ENCODE results near the gene AGXT.

AGXT gene

DNA sequence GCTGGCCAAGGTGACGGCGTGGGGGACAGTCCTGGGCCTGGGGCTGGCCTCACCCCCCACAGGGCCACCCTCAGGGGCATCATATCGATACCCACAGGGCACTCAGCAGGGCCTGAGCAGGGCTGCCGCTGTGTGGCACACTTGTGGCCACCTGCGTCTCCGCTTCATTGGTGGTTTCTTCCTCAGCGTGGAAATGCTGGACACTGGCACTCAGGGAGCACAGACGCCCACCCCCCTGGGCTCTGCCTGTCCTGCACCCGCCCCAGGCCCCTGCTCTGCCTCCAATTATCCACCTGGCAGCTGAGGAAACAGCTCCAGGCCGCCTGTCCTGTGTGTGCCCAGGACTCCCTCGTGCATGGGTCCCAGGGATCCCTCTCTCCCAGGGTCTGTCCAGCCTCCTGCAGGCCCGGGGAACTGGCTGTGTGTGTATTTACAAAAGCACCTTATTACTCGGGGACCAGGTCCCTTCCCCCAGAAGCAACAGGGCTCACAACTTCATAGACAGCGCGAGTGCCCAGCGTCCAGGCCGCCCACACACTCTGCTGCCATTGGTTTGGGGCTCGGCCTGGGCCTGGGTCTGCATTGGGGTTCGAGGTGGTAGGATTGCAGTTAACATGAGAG, 50.6 kb downstream of the AGXT start:
- no peaks in the 10 kb centered on the region for H3K36me3 ChIP-seq (replicated peaks)
- H3K27me3 ChIP-seq (replicated peaks): no peaks in the 10 kb centered on the region
- no peak for DNase-seq
- in situ Hi-C loops (cut with HindIII; ENCODE audit: low pct_ligation_motif_present, low sequenced_read_pairs): no loop called here
- H3K27ac ChIP-seq: no peak overlapping the region
- TF ChIP-seq CTCF (IDR thresholded peaks at IDR 0.05; ENCODE audit: low read depth, low read length, missing control alignments): no peak
- no peak overlapping the region for H3K4me3 ChIP-seq (ENCODE audit: low read depth, low read length)

DNA sequence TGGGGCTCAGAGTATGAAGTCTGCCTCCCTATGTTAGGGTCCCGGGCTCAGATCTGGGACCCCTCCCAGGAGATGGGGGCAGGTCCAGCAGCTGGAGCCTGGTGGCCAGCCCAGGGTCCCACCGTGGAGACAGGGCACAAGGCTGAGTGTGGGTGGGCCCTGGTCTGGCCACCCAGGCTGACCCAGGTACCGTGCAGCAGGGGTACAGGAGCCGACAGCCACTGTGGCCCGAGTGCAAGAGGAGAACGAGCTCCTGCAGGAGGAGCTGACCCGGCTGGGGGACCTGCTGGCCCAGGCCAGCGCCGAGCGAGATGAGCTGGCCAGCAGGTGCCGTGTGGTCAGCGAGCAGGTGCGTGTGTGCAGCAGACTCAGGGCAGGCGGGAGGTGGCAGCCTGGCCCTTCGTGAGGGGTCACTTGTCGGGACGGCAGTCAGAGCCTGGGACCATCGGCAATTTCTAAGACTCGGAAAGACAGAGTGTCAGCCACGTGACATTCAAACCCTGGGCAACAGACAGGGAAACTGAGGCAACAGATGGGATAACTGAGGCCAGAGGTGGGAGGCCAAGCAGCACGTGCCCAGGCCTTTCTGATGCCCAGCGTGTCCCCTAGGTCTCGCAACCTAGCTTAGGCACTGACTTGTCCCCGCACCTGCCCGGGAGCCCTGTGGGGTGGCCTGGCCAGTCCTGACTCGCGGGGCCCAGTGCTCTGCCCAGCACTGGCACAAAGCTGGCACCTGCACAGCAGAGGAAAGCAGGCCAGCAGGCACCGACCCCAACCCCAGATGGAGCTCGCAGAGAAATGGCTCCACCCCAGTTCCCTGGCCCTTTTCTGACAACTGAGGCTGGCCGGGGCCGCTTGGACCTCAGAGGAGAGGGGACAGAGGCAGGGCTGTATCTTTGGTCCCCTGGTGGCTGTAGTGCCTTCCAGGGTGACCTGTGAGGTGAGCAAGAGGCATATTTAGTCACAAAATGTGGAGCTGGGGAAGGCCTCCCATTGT, 51.5 kb downstream of the AGXT start:
- TF ChIP-seq CTCF (IDR thresholded peaks at IDR 0.05; ENCODE audit: low read depth, low read length, missing control alignments): no peak
- Histone ChIP-seq H3K4me3 (ENCODE audit: low read depth, low read length) (no peak overlapping the region), H3K27me3 (replicated peaks) (no peaks in the 10 kb centered on the region), H3K27ac (no peak overlapping the region), H3K36me3 (replicated peaks) (no peaks in the 10 kb centered on the region)
- no peak for DNase-seq
- in situ Hi-C loops (cut with HindIII; ENCODE audit: low pct_ligation_motif_present, low sequenced_read_pairs): no loop called here

DNA sequence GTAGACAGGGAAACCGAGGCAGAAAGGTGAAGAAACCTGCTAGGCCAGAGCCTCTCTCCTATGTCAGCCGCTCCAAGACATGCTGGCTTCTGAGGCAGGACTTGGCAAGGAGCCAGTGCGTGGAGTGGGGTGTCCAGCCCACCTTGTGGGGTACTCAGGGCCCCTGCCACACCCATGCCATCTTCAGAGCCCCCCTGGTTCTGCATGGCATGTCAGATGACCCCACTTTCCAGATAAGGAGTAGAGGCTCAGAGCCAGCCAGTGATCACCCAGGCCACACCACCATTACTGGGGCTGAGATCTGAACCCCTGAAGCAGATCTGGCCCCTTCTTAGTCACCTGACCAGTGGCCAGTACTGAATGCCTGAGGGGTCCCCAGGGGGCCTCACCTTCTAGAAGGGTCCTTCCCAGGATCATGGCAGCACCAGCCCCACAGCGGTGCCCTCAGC, 52.2 kb downstream of the AGXT start:
- Histone ChIP-seq H3K36me3 (replicated peaks) (no peaks in the 10 kb centered on the region), H3K27me3 (replicated peaks) (no peaks in the 10 kb centered on the region), H3K4me3 (ENCODE audit: low read depth, low read length) (no peak overlapping the region), H3K27ac (peak overlapping the region; percentile 77)
- no peak for TF ChIP-seq CTCF (IDR thresholded peaks at IDR 0.05; ENCODE audit: low read depth, low read length, missing control alignments)
- in situ Hi-C loops (cut with HindIII; ENCODE audit: low pct_ligation_motif_present, low sequenced_read_pairs): no loop called here
- no peak for DNase-seq

DNA sequence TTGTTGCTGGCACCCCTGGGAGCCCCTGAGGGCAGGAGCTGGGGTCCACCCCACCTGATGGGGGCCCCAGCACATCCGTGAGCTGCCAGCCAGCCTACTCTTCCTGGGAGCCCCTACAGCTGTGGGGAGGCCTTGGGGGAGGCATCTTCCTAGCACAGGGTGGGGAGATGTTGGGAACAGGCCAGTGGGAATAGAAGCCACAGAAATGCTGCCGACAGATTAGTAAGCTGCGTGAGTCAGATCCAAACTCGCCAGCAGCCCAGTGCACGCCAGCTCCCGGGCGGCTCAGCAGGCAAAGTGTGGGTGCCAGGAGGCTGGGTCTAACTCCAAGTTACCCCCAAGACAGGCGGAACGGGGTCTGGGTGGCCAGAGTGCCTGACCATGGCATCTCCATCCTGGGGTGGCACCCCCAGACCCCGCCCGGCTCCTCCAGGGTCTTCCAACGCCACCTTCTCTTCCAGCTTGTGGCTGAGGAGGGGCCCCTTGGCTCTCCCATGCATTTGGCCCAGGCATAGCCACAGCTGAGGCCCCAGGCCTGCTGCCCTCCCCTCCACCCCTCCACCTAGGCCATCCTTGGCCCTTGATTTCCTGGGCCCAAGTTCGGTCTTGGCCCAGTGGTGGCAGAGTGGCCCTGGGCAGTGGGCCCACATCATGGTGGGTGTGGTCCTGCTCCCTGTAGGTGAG, 52.8 kb downstream of the AGXT start:
- H3K27me3 ChIP-seq (replicated peaks): no peaks in the 10 kb centered on the region
- no peak overlapping the region for H3K4me3 ChIP-seq (ENCODE audit: low read depth, low read length)
- peak; percentile 90 for DNase-seq
- no peak for TF ChIP-seq CTCF (IDR thresholded peaks at IDR 0.05; ENCODE audit: low read depth, low read length, missing control alignments)
- no peaks in the 10 kb centered on the region for H3K36me3 ChIP-seq (replicated peaks)
- peak overlapping the region; percentile 77 for H3K27ac ChIP-seq
- in situ Hi-C loops (cut with HindIII; ENCODE audit: low pct_ligation_motif_present, low sequenced_read_pairs): no loop called here

GRCh38 chr2:240921995-240922244, 53.3 kb downstream of the AGXT start:
- Histone ChIP-seq H3K36me3 (replicated peaks) (no peaks in the 10 kb centered on the region), H3K27ac (peak overlapping the region; percentile 77), H3K27me3 (replicated peaks) (no peaks in the 10 kb centered on the region), H3K4me3 (ENCODE audit: low read depth, low read length) (no peak overlapping the region)
- no peak for DNase-seq
- in situ Hi-C loops (cut with HindIII; ENCODE audit: low pct_ligation_motif_present, low sequenced_read_pairs): no loop called here
- TF ChIP-seq CTCF (IDR thresholded peaks at IDR 0.05; ENCODE audit: low read depth, low read length, missing control alignments): no peak
